ENCODE results near the gene RIMS1.
"Not testable (repeated sequence)": the region's sequence is repeated elsewhere in the genome, so short reads cannot be mapped to it uniquely, and the experiment has no call there.

Gene RIMS1

DNA sequence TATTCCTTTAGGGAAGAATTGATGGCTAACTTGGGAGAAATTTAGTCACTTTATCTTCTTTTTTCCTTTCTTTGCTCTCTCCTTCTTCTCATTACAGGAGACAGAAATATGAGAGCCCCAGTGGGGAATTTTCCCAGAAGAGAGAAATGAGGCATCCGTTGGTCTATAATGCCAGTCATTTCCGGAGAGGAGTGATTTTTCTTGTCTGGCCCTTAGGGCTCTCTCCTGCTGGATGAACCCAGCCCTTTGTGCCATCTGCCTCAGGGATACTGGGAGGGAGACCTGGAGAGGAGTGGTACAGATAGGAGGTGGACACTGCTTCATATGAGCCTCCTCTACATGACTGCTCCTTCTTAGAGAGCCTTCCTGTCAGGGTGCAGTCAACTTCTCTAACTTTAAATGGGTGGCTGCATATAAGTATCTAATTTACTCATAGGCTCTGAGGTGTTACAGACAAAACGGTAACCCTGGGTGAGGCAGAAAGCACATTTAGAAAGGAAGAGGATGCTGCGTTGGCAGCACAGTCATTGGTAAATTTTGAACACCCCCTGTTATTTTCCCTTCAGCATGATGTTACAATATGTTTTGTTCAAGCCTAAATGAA, 21.9 kb downstream of the RIMS1 start:
- Mint-ChIP-seq H3K4me3 (no peak overlapping the region), H3K9me3 (no peaks in the 10 kb centered on the region), H3K27me3 (no peaks in the 10 kb centered on the region), H3K4me1 (ENCODE audit: low read depth) (no peaks in the 10 kb centered on the region), H3K27ac (no peak overlapping the region), H3K36me3 (ENCODE audit: low read depth) (no peaks in the 10 kb centered on the region)
- DNase-seq = no peak

DNA sequence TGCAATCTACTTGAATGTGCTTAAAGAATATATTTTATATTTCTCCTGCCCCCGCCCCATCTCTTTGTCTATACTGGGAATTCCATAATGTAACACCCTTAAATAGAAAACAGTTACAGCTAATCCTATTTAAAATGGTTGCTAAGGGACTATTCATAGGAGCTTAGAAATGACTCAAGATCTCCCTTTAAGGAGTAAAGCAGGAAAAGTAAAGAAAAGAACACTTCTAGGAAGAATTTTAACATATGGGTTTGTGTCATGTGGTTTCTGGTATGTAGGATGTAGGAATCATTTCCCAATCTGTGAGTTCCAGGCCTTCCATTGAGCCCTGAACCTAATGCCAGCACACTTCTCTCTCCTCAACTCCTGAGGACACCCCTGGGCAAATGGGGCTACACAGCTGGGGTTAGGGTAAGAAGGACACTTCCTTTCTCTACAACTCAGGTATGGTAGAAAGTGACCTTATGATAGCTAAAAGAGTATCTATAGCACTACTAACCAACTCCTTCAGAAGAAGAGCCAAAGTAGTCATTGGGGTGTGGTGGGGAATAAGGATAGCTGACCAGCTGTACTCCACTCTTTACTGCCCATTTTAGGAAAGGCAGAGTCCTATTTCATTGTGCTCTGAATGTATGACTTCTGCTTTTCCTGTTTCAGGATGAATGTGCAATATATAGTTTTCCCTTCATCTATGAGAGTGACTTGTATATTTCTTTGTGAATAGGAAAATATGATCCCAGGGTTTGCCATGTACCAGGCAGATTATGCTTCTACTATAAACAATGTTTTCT, 27.3 kb downstream of the RIMS1 start:
- no peak overlapping the region for H3K27ac Mint-ChIP-seq
- H3K27me3 Mint-ChIP-seq = no peaks in the 10 kb centered on the region
- no peaks in the 10 kb centered on the region for H3K9me3 Mint-ChIP-seq
- no peaks in the 10 kb centered on the region for H3K36me3 Mint-ChIP-seq (ENCODE audit: low read depth)
- H3K4me1 Mint-ChIP-seq (ENCODE audit: low read depth) = no peaks in the 10 kb centered on the region
- no peak for DNase-seq
- H3K4me3 Mint-ChIP-seq = no peak overlapping the region

DNA sequence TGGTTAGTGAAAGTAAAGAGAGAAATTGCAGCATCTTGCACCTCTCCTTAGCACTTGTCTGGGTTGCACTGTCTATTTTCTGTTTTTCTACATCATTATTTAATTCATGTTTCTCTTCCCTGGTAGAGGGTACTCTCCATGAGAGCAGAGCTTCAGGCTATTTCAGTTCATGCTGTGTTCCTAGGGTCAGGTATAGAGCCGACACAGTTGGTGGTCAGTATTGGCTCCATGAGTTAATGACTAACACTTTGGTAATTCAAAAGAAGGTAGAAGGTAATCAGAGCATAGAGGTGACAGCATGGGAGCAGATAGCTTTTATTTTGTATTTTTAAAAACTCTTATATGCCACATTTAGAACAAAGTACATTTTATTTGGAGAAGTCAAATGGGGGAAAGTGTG, 42.7 kb downstream of the RIMS1 start:
- Mint-ChIP-seq H3K4me3 (no peak overlapping the region), H3K27ac (no peak overlapping the region), H3K4me1 (ENCODE audit: low read depth) (no peaks in the 10 kb centered on the region), H3K36me3 (ENCODE audit: low read depth) (no peaks in the 10 kb centered on the region), H3K27me3 (no peaks in the 10 kb centered on the region), H3K9me3 (peaks cover 3% of the 10 kb centered on the region)
- no peak for DNase-seq

DNA sequence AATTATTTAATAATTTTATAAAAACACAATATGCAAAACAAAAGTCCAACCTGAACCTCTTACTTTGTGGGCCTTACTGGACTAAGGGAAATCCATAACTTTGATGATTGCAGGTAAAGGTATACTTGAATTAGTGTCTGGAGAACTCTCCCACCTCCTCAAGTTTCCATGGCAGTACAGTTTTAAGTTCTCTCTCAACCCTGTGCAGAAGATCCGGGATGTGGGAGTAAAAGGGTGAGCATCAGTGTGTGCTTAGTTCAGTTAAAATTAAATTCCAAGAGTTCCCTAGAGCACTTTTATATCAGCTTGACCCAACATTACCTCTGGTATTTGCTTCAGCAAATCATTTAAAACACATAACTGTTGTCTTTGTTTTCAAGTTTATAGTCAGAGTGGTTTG, 47.5 kb downstream of the RIMS1 start:
- H3K4me3 Mint-ChIP-seq = no peak overlapping the region
- no peak overlapping the region for H3K27ac Mint-ChIP-seq
- DNase-seq = no peak
- H3K36me3 Mint-ChIP-seq (ENCODE audit: low read depth) = no peaks in the 10 kb centered on the region
- H3K4me1 Mint-ChIP-seq (ENCODE audit: low read depth) = no peaks in the 10 kb centered on the region
- H3K27me3 Mint-ChIP-seq = no peaks in the 10 kb centered on the region
- peaks cover 15% of the 10 kb centered on the region for H3K9me3 Mint-ChIP-seq

DNA sequence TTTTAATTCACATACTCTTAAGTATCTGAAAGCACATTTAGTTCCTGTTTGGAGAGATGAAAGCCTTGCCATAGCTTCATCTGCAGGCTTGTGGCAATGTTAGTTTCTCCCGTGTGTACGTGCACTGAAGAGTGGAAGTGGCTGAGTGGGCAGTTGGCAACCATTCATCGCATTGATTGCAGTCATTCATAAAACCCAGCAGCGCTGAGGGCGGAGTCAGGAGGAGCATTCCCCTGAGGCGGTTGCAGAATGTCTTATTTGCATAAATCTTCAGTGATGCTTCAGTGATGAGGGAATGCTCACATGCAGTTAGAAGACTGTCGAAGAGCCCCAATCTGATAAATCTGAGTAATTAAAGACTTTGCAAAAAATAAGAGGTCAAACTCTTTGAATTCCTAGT, 79.1 kb downstream of the RIMS1 start:
- DNase-seq = no peak
- Mint-ChIP-seq H3K36me3 (ENCODE audit: low read depth) (no peaks in the 10 kb centered on the region), H3K4me3 (no peak overlapping the region), H3K9me3 (no peaks in the 10 kb centered on the region), H3K27ac (no peak overlapping the region), H3K27me3 (no peaks in the 10 kb centered on the region), H3K4me1 (ENCODE audit: low read depth) (no peaks in the 10 kb centered on the region)

DNA sequence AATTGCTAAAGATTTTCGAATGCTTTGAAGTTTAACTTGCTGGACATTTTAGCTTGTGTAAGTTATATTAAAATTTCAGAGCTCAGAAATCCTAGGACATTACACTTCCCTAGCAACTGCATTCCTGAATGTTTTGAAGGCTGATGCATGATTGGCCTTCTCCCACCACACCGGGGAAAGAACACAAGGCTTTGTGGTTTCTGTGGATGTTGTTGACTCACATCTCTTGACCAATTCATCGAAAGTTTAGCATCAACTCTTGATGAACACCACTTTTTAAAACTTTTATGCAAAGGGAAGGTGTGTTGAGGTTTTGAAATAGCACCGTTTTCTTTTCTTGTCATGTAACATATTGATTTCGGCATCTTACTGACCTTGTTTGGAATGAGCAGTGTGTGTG, 81.1 kb downstream of the RIMS1 start:
- Mint-ChIP-seq H3K27ac (no peak overlapping the region), H3K36me3 (ENCODE audit: low read depth) (no peaks in the 10 kb centered on the region), H3K4me3 (no peak overlapping the region), H3K9me3 (peaks cover 2% of the 10 kb centered on the region), H3K27me3 (no peaks in the 10 kb centered on the region), H3K4me1 (ENCODE audit: low read depth) (no peaks in the 10 kb centered on the region)
- no peak for DNase-seq

DNA sequence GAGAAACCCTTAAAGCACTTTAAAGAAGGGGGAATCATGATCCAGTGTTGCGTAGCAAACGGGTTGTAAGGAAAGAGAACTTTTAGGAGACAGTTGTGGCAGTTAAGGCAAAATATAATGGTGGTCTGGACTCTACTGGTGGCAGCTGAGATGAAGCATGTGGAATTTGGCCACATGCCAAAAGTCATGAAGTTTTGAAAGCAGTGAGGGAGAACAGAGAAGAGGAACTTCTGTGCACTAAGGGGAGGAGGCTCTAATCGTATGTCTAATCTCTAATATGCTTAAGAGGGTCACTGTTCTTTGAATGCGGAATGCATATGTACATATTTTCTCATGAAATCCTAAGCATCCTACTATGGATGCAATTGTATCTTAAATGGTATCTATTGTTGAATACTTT, 91.5 kb downstream of the RIMS1 start:
- no peak for DNase-seq
- no peaks in the 10 kb centered on the region for H3K27me3 Mint-ChIP-seq
- no peaks in the 10 kb centered on the region for H3K4me1 Mint-ChIP-seq (ENCODE audit: low read depth)

DNA sequence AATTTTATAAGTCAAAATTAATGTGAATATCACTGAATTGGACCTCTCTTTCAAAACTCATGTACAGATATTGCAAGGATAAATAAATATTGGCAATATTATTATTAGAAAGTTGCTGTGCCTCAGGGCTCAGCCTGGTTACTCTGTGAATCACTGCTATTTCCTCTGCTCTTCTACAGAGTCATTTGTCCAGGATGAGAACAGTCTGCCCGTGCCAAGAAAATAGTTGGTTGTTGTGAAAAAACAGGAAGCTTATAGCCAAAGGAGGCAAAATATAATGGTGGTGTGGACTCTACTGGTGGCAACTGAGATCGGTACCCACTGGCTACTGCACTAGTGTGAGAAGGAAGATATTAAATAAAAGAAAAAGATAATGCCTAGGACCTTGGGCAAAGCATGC, 93.6 kb downstream of the RIMS1 start:
- H3K36me3 Mint-ChIP-seq (ENCODE audit: low read depth) = no peaks in the 10 kb centered on the region
- H3K9me3 Mint-ChIP-seq = no peaks in the 10 kb centered on the region
- no peak for DNase-seq
- no peaks in the 10 kb centered on the region for H3K4me1 Mint-ChIP-seq (ENCODE audit: low read depth)
- no peaks in the 10 kb centered on the region for H3K27me3 Mint-ChIP-seq
- no peak overlapping the region for H3K27ac Mint-ChIP-seq
- H3K4me3 Mint-ChIP-seq = no peak overlapping the region

More for the DNA sequence above, 91.5 kb downstream of the RIMS1 start:
- no peak overlapping the region for H3K4me3 Mint-ChIP-seq
- no peaks in the 10 kb centered on the region for H3K36me3 Mint-ChIP-seq (ENCODE audit: low read depth)
- no peak overlapping the region for H3K27ac Mint-ChIP-seq
- H3K9me3 Mint-ChIP-seq = peaks cover 5% of the 10 kb centered on the region

DNA sequence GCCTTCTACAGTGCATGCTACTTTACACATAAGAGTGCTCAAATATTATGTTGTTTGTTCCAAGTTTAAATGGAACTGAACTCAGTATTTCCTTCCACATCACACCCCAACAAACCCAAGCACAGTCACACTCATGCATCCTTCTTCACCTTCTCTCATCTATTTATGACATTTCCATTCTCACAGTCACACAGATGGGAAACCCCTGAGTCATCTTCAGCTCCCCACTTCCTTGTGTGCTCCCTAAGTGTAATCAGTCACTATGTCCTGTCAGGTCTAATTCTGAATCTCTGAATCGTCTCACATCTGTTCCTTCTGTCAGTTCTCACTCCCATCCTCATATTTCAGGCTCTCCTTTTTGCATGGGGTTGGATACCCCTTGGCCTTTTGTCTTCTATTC, 96.0 kb downstream of the RIMS1 start:
- no peaks in the 10 kb centered on the region for H3K36me3 Mint-ChIP-seq (ENCODE audit: low read depth)

DNA sequence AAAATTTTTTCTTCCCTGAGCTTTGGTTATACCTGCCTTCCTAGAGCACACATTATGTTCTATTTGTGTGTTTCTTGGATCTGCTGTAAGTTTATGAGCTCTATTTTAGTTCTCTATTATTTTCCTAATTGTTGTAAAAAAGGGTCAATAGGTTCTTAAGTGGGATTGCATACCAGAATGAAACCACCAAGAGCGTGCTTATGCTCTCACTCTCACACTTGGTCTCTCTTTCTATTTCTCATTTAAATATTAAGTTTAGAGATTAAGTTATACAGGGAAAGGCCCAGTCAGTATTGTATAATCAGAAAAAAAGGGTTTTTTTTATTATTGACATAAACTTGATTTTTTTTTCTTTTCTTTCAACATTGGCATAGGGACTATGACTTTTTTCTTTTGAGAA, 96.8 kb downstream of the RIMS1 start:
- no peaks in the 10 kb centered on the region for H3K4me1 Mint-ChIP-seq (ENCODE audit: low read depth)
- H3K27ac Mint-ChIP-seq = no peak overlapping the region
- H3K9me3 Mint-ChIP-seq = no peaks in the 10 kb centered on the region
- H3K36me3 Mint-ChIP-seq (ENCODE audit: low read depth) = no peaks in the 10 kb centered on the region
- H3K27me3 Mint-ChIP-seq = no peaks in the 10 kb centered on the region
- no peak for DNase-seq
- H3K4me3 Mint-ChIP-seq = no peak overlapping the region

More for the DNA sequence above, 96.0 kb downstream of the RIMS1 start:
- no peaks in the 10 kb centered on the region for H3K4me1 Mint-ChIP-seq (ENCODE audit: low read depth)
- H3K9me3 Mint-ChIP-seq = no peaks in the 10 kb centered on the region
- no peak for DNase-seq
- no peak overlapping the region for H3K4me3 Mint-ChIP-seq
- H3K27me3 Mint-ChIP-seq = no peaks in the 10 kb centered on the region
- H3K27ac Mint-ChIP-seq = no peak overlapping the region

DNA sequence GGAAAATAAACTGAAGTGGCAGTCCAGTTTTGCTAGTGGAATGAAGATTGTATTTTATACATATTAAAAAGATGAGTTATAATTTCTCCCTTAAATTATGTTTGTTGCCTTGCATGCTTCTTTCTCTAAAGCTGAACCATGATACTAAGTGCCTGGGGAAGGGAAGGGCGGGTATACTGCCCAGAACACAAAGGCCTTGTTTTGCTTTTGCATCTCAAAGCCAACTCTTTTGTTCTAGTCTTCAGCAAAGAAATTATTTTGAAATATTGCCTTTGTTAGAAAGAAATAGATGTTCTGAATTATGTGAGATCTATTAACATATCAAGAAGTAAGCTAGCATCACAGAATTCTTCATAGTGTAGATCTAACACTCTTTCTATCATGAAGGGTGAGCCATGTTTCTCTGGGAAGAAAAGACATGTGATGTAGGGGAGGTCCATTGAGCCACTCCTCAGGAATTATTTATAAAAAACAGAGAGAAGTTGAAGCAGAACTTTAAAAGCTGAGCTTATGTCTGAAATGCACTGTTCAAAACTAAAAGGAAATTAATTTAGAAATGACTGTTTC, 108.4 kb downstream of the RIMS1 start:
- Mint-ChIP-seq H3K27ac (no peak overlapping the region), H3K4me1 (ENCODE audit: low read depth) (no peaks in the 10 kb centered on the region), H3K27me3 (no peaks in the 10 kb centered on the region), H3K36me3 (ENCODE audit: low read depth) (no peaks in the 10 kb centered on the region), H3K4me3 (no peak overlapping the region), H3K9me3 (no peaks in the 10 kb centered on the region)
- DNase-seq = no peak

DNA sequence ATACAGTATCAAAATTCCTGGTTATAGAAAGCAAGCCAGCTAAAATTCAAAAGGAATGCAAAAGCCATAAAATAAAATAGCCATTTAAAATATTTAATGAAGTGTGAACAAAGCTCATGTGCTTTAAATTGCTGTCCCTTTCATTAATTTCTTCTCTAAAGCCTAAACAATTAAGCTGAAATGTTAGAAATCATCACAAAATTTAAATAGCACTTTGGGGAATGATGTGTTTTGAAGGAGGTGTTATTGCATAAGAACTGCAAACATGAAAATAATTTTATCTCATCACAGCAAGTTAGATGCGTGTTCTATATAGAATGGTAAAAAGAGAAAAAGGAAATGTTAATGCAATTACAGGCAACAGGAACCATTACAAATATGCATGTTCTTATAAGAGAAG, 111.0 kb downstream of the RIMS1 start:
- DNase-seq = no peak
- no peaks in the 10 kb centered on the region for H3K4me1 Mint-ChIP-seq (ENCODE audit: low read depth)
- H3K27me3 Mint-ChIP-seq = no peaks in the 10 kb centered on the region

DNA sequence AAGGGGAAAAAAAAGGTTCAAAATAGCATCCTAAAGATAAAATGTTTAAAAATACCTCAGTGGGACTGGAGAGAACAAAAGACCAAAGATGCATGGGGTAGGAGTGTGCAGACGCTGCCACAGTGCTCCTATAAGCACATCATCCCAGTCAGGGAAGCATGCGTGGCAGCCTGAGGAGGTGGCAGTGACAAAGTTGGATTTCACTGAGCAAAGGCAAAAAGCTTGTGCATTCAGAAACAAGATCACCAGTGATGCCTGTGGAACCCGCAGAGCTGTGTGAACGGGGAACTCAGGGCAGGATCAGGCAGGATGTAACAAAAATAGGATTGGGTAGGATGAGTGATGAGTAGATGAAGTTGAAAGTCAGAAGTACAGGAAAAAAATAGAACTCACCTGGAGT, 116.1 kb downstream of the RIMS1 start:
- H3K27me3 Mint-ChIP-seq = no peaks in the 10 kb centered on the region
- H3K27ac Mint-ChIP-seq = no peak overlapping the region
- H3K36me3 Mint-ChIP-seq (ENCODE audit: low read depth) = no peaks in the 10 kb centered on the region
- DNase-seq = no peak
- H3K4me3 Mint-ChIP-seq = no peak overlapping the region
- H3K4me1 Mint-ChIP-seq (ENCODE audit: low read depth) = no peaks in the 10 kb centered on the region
- peaks cover 6% of the 10 kb centered on the region for H3K9me3 Mint-ChIP-seq

More for the DNA sequence above, 111.0 kb downstream of the RIMS1 start:
- Mint-ChIP-seq H3K4me3 (no peak overlapping the region), H3K36me3 (ENCODE audit: low read depth) (no peaks in the 10 kb centered on the region), H3K27ac (no peak overlapping the region), H3K9me3 (no peaks in the 10 kb centered on the region)

DNA sequence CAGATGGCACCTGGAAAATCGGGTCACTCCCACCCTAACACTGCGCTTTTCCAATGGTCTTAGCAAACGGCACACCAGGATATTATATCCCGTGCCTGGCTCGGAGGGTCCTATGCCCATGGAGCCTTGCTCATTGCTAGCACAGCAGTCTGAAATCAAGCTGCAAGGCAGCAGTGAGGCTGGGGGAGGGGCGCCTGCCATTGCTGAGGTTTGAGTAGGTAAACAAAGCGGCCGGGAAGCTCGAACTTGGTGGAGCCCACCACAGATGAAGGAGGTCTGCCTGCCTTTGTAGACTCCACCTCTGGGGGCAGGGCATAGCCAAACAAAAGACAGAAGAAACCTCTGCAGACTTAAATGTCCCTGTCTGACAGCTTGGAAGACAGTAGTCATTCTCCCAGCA, 120.2 kb downstream of the RIMS1 start:
- H3K4me3 Mint-ChIP-seq; DNase-seq; H3K4me1 Mint-ChIP-seq (ENCODE audit: low read depth); H3K36me3 Mint-ChIP-seq (ENCODE audit: low read depth); H3K27ac Mint-ChIP-seq; H3K9me3 Mint-ChIP-seq; H3K27me3 Mint-ChIP-seq: not testable (repeated sequence)

DNA sequence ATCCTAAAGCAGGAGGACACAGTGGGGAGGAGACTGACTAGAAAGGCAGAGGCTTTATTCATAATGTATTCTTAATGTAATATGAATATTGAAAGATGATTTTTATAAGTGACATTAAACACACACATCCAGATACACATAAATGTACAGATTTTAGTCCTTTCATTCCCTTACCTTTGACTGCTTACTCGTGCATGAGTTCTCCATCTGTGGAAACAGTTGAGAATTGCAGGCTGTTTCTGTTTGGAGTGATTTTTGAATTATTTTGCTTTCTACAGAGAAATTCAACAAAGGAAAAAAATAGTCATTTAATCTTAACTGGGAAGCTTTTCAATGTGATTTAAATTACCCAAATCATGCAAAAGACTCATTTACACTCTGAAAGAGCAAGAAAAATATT, 136.5 kb downstream of the RIMS1 start:
- Mint-ChIP-seq H3K27ac (no peak overlapping the region), H3K4me3 (no peak overlapping the region), H3K27me3 (no peaks in the 10 kb centered on the region), H3K4me1 (ENCODE audit: low read depth) (no peaks in the 10 kb centered on the region), H3K36me3 (ENCODE audit: low read depth) (no peaks in the 10 kb centered on the region), H3K9me3 (peaks cover 2% of the 10 kb centered on the region)
- no peak for DNase-seq
